EH (cell line): ENCODE measurements around the gene SVOP.
"Not testable (repeated sequence)": the region's sequence is repeated elsewhere in the genome, so short reads cannot be mapped to it uniquely, and the experiment has no call there.

Experiments used
- DNase-seq: peaks from one replicate; pipeline ENCODE4 v3.0.0-alpha.2; 2015; ENCODE audit warnings: low read depth

Gene SVOP, protein sequence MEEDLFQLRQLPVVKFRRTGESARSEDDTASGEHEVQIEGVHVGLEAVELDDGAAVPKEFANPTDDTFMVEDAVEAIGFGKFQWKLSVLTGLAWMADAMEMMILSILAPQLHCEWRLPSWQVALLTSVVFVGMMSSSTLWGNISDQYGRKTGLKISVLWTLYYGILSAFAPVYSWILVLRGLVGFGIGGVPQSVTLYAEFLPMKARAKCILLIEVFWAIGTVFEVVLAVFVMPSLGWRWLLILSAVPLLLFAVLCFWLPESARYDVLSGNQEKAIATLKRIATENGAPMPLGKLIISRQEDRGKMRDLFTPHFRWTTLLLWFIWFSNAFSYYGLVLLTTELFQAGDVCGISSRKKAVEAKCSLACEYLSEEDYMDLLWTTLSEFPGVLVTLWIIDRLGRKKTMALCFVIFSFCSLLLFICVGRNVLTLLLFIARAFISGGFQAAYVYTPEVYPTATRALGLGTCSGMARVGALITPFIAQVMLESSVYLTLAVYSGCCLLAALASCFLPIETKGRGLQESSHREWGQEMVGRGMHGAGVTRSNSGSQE

DNA sequence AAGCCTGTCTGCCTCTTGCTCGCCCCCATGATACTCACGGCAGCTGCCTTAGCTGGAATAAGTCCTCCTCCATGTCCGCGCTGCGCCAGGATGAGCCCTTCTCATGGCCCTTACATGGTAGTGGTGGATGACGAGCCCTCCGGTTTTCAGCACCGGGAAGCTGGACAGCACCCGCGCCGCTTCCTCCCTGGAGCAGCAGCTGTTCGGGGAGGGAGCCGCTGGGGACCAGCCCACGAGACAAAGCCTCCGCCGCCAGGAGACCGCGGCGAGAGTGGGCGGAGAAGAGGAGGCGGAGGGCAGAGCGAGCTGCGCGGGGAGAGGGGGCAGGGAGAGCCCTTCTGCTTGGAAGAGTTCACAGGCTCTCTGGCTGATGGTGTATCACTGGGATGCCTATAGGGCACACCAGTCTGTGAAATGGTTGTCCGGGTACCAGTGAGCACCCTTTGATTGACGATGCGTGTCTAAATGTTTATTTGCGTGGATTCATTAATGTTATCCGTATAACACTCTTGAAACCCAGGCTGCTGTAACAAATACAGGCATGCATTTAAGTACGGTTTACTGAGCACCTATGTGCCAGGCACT lies at the start of gene SVOP:
Gene SVOP, minus strand, starts transcription at position 273 of the 585 bp plus-strand sequence. Its CDS starts 200 bp downstream, at position 73.
- peak; percentile 80 for DNase-seq

DNA sequence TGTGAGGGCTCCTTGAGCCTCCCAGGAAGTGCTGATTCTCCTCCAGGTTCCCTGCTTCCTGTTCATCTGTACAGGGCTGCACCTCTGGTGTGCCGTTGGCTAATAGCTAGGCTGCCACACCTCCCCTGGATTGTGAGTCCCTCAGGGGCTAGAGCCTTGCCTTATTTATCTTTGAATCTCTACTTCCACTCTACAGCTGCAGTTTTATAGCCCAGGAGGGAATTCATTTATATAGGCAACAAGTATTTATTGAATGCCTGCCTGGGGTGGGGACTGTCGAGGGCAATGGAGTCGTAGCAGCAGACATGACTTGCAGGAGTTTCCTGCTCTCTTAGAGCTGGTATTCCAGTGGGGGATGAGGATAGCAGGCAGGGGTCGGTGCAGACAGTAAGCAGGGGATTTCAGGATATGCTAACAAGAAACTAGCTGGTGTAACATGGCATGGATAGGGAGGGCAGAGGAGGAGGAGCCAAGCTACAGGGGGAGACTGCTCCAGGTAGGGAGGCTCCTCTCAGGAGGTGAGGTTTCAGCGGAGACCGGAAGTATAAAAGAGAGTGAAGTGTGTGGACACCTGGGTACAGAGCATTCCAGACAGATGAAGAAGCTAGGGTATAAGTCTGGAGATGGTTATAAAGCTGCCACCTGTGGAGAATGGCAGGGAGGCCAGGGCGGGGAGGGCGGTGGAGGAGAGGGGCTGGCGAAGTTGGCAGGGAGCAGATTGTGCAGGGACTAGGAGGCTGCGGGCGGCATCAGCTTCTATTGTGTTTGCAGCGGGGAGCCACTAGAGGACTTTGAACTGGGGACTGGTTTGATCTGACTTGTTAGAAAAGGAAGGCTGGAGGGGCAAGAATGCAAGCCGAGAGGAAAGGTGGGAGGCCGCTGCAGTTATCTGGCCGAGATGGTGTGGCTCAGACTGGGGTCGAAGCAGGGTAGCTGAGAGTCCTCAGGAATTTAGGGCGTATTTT lies 48.7 kb upstream of the SVOP start:
- DNase-seq, result peak; percentile 6

DNA sequence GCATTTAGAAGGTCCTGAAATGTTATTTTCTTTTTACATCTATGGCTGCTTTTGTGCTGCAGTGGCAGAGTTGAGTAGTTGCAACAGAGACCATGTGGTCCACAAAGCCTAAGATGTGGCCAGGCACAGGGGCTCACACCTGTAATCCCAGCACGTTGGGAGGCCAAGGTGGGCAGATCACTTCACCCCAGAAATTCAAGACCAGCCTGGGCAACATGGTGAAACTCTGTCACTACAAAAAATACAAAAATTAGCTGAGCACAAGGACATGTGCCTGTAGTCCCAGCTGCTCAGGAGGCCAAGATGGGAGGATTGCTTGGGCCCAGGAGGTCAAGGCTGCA lies 45.0 kb upstream of the SVOP start:
- DNase-seq, result no peak

DNA sequence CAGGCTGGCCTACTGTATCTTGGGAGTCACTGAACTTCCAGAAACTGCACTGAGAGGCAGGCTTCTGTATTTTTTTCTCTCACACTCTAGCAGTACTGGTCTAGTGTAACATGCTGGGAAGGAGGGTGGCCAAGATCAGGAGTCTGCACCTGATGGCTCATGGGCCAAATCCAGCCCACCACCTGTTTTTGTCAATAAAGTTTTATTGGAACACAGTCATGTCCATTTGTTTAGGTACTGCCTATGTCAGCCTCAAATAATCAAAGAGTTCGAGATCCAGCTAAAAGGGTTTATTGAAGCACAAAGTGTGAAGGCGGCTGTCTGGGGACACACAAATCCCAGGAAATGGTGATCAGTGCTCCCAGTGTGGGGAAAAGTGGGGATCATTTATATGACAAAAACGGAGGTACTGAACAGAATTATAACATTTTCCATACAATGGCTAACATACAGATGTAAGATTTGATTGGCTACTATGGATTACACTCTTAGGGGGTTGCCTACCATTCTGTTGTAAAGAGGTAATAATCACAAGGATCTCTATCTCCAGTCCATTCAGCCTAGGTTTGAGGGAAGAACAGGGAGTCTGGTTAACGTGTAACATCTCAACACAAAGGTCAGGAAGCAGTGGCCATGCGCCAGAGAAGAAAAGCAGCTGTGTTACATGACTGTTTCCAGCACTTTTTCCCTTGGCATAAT lies 44.4 kb upstream of the SVOP start:
- DNase-seq, result no peak

DNA sequence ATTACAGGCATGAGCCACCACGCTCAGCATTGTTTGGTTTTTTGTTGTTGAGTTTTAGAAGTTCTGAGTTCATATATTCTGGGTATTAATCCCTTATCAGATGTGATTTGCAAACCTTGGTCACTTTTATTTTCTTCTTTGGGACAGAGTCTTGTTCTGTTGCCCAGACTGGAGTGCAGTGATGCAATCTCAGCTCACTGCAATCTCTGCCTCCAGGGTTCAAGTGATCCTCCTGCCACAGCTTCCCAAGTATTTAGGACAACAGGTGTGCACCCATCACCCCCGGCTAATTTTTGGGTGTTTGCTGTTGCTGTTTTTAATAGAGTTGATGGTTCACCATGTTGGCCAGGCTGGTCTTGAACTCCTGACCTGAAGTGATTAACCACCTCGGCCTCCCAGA lies 43.3 kb upstream of the SVOP start:
- no peak for DNase-seq

DNA sequence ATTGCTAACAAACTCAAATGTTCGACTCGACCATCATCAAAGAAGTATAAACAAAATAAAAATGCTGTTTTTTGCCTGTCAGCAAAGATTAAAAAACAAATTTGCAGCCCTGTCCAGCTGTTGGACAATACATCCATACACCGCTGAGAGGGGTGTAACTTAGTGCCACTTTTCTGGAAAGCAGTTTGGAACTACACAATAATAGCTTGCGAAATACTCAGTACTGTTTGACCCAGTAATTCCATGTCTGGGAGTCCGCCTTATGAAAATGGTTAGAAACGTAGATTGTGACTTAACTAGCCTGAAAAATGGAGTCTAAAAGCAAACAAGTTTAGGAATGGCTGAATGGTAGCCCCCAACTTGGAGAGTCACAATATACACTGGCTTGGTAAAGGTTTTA lies 37.9 kb upstream of the SVOP start:
- no peak for DNase-seq

DNA sequence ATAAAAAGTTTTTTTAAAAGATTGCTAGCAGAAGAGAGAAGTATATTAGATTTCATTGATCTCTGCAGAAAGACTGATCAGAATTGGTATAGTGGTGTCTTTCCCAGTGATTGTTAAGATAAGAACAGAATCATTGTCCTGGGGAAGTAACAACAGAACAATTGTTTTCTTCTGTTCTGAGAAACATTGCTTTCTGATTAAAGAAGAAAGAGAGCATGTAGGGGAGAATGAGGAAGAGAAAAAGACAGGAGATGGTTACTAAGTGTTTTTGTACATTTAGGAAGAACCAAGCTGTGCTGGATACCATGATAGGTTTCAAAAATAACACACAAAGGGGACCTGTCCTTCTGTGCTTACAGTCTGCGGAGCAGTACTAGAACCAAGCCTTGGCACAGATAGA lies 36.5 kb upstream of the SVOP start:
- DNase-seq, result no peak

DNA sequence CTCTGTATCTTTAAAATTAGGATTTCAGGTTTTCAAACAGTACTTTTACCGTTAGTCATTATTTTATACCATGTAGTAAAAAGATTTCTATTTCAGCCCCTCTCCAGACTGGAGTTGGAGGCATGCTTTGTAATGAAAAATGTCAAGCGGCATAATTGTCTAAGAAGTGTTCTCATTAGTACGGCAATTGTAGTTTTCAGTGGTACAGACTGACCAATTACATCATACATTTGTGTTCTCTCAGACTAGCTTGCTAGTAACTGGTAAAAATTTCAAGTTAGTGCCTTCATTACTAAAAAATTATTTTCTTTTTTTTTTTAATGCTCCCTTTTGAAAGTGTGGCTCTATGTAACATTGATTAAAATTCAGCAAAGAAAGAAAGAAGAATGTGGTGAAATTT lies 36.0 kb upstream of the SVOP start:
- no peak for DNase-seq

DNA sequence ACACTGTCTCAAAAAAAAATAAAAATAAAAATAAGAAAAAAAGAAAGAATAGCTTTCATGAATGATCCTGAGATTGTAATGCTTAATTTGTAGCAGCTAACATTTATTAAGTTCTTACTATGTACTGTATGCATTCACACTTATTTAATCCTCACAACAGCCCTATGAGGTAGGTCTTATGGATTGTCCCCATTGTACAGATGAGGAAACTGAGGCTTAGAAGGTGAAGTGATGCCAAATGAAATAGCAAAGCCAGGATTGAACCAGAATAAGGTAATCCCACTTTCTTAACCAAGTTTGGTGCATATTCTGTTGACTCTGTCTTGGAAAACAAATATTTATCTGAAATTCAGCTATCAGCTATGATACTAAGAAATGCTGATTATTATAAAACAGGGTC lies 33.7 kb upstream of the SVOP start:
- DNase-seq, result no peak

DNA sequence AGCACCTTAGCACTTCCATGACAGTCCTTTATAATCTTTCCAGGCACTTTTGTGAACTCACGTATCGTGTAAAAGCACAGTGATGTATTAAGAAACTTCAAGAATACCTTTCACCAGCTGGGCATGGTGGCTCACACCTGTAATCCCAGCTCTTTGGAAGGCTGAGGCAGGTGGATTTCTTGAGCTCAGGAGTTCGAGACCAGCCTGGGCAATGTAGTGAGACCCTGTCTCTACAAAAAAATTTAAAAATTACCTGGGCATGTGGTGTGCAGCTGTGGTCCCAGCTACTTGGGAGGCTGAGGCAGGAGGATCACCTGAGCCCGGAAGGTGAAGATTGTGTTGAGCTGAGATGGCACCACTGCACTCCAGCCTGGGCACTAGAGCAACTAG lies 33.3 kb upstream of the SVOP start:
- DNase-seq, result not testable (repeated sequence)

DNA sequence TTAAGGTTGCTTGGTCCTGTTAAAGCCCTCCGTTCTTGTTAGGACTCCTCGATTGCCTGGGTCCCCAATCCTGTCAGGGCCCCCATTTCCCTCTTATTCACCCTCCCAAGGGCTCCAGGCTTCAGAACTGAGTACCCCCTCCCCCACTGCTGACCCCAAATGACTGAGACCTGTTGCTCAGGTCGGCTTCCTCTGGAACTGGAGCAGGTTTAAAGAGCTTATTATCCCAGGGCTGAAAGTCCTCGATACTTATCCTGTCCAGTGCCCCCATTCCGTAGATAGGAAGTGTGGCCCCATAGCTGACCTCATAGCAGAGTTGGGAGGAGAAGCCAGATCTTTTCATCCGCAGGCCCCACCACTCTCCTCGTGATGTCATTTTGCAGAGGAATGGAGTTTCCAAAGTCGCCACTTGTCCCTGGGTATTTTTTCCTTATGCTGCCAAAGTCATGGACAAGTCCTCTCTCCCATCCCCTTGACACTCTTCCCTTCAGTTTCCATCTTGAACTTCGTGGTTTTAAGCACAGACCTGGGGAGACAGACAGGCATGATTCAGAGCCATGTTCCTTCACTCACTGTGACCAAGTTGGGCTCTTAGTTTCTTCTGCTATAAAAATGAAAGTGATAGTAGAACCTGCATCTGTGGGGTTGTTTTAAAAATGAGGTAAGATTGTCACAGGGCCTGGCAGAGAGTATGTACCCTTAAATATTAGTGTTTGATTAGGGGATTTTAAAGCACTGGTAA lies 32.7 kb upstream of the SVOP start:
- DNase-seq, result peak; percentile 7

DNA sequence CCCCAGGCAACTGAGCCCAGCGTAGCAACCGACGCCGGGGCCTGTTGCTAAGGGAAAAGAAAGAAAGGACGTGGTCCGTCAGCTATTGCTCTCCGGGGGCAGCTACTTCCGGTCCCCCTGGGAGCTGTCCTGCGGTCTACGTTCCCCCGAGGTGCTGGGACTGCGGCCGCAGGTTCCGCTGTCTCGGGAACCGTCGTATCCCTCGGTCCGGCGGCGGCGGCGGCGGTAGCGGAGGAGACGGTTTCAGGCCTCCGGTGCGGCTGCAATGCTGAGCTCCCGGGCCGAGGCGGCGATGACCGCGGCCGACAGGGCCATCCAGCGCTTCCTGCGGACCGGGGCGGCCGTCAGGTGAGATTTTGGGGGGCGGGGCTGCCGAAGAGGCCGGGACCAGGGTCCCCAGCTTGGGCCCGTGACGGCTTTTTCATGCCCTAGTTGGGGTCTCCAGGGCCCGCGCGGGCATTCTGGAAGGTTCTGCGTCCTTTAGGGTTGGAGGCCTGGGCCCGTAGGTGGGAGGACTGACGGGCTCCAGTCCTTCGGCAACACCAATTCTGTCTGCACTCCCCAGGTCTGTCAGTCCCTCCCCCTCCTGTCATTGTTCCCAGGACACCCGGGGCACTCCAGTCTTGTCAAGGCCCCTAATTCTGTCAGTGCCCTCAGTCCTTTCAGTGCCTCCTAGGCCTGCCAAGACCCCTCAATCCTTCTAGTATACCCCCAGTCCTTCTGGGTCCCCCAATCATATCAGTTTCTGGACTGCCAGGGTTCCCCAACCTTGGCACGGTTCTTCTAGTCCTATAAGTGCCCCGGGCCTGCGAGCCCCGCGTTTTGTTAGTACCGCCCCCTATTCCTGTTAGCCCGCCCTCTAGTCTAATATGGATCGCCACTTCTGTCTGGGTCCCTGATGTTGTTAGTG lies 31.8 kb upstream of the SVOP start, which contains the start of gene USP30:
Gene USP30, plus strand, starts transcription at position 163 of the 910 bp plus-strand sequence. Its CDS starts 103 bp downstream, at position 266.
- DNase-seq, result peak; percentile 80

DNA sequence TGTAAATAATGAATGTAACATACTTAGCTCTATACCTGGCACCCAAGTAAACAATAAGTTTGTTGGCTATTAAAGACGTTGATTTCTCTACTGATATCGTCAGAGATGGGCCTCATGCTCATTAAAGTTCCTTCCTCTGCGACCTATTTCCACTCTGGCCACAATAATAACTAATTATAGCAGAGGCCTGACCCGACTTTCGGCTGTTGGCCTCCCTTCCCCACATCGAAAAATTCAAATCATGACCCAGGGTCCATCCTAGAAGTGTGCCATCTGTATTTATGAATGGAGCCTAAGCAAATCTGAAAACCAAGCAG lies 31.2 kb upstream of the SVOP start:
- no peak for DNase-seq

DNA sequence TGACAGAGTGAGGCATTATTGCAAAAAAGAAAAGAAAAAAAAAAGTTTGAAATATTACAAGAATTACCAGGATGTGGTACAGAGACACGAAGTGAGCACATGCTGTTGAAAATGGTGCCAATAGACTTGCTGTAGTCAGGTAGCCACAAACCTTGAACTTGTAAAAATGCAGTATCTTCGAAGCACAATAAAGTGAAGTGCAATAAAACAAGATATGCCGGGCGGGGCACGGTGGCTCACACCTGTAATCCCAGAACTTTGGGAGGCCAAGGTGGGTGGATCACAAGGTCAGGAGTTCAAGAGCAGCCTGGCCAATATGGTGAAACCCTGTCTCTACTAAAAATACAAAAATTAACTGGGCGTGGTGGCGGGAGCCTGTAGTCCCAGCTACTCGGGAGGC lies 28.9 kb upstream of the SVOP start:
- DNase-seq, result not testable (repeated sequence)

DNA sequence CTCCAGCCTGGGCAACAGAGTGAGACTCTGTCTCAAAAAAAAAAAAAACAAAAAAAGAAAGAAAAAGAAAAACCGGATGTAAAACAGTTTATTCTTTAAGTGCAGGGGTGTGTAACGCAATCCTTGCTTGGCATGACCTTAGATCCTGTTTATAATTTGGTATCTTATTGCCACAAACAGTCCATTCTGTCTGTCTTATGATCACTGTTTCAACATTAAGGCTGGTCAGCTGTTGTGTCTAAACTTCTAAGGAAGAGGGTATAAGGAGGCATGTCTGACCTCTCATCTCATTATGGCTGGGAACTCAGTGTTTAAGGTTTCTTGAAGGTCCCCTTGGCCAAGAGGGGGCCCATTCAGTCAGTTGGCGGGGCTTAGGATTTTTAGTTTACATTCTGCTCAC lies 27.8 kb upstream of the SVOP start:
- not testable (repeated sequence) for DNase-seq

DNA sequence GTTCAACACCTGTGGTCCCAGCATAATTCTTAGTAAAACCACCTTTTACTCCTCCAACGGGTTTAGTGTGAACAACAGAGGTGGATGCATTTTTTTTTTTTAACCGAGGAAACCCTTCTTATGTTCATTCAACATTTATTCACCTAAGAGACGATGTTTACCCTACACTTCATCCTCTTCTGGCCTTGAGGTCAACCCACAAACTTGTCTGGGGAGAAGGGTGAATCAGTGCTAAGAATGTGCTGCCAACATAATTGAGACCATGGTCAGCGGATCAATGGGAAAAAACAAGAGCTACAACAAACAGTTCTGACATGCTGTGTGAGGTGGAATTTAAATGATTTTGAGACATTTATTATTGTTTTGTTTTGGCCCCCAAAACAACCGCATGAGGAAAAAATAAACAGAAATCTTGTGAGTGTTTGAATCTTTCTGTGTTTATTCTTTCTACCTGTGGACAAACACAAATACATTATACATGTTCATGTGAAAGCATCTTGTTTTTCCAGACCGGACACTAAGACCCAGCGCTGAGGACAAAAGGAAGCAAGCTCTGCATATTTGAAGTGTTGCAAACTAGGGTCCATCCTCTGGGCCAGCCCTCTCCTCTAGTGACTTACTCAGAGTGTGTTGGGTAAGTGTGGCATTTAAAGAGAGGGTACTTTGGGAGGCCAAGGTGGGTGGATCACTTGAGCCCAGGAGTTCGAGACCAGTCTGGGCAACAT lies 26.4 kb upstream of the SVOP start:
- no peak for DNase-seq

DNA sequence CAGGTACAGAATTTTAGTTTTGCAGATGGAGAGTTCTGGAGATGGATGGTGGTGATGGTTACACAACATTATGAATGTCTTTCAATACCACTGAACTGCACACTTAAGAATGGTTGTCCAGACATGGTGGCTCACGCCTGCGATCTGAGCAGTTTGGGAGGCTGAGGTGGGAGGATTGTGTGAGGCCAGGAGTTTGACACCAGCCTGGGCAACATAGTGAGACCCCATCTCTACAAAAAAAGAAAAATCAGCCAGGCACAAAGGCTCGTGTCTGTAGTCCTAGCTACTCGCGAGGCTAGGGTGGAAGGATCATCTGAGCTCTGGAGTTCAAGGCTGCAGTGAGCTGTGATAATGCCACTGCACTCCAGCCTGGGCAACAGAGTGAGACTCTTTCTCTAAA lies 23.4 kb upstream of the SVOP start:
- no peak for DNase-seq

DNA sequence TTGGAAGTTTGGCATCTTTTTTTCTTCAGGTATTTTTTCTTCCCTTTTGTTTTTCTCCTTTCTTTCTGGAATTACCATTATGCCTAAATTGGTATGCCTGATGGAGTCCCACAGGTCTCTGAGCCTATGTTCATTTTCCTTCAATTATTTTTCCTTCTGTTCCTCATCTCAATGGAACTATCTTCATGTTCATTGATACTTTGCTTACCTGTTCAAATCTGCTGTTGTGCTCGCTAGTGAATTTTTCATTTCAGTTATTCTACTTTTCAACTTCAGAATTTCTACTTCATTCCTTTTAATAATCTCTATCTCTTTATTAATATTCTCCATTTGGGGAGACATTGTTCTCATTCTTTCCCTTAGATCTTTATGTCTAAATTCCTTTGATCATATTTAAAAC lies 16.1 kb upstream of the SVOP start:
- DNase-seq, result no peak
